Panc1 (cell line): Measurements from ENCODE around the gene SND1. TPM values are rescaled to one million over a fixed set of nuclear protein-coding genes. Genes with fewer than 3 reads are reported as not detected.

Experiments used
- ATAC-seq: fragments of 200-7000 bp; cut with Tn5 transposase; 2 replicates; pipeline ENCODE4 v1.9.1; 2020; ENCODE audit warnings: mild to moderate bottlenecking, moderate library complexity
- BruUV-seq: library from RNA; stranded (reverse); fragments of 400-500 nt; replicated peaks from 2 replicates; lab custom pipeline; 2021; lab: Mats Ljungman, UMichigan
- CTCF ChIA-PET: fragments of 300-600 bp; sonication (Branson Sonifier 250); formaldehyde crosslinking; loops from one replicate; lab custom pipeline; 2022; ENCODE audit warnings: antibody characterized with exemption; lab: Charles Lee
- POLR2A ChIA-PET: fragments of 300-600 bp; sonication (Branson Sonifier 250); formaldehyde crosslinking; loops from one replicate; lab custom pipeline; 2022; ENCODE audit warnings: antibody characterized with exemption; lab: Charles Lee
- DNase-seq: peaks from one replicate; pipeline ENCODE4 v3.0.0-alpha.2; 2010; ENCODE audit warnings: low read depth, low spot score
- H3K27ac ChIP-seq: 2 replicates; pipeline ENCODE4 v1.5.1; 2011; ENCODE audit warnings: mild to moderate bottlenecking, low read length, inconsistent platforms
- H3K27me3 ChIP-seq: fragments of 200-500 bp; sonication (Bioruptor generic); 2 replicates; pipeline ENCODE4 v1.6.0; 2014; ENCODE audit warnings: low read length, inconsistent platforms; ENCODE audit not compliant: control insufficient read depth, insufficient read depth
- H3K36me3 ChIP-seq: fragments of 200-500 bp; sonication (Bioruptor generic); 2 replicates; pipeline ENCODE4 v1.5.1; 2014; ENCODE audit warnings: inconsistent platforms, mild to moderate bottlenecking, low read length, moderate library complexity; ENCODE audit not compliant: control insufficient read depth, insufficient read depth
- H3K4me1 ChIP-seq: 2 replicates; pipeline ENCODE4 v1.5.1; 2011; ENCODE audit warnings: inconsistent platforms, mild to moderate bottlenecking, low read length, moderate library complexity; ENCODE audit not compliant: control insufficient read depth, insufficient read depth
- H3K4me3 ChIP-seq, 2 experiments: 2 replicates each; pipeline ENCODE4 v1.5.1; 2011 to 2012; ENCODE audit warnings: low read depth in 2 of 2, low read length in 2 of 2, mild to moderate bottlenecking in 2 of 2, inconsistent platforms in 1 of 2, moderate library complexity in 1 of 2
- H3K9me3 ChIP-seq: fragments of 200-500 bp; sonication (Bioruptor generic); 2 replicates; pipeline ENCODE4 v1.5.1; 2014; ENCODE audit warnings: low read depth, mild to moderate bottlenecking, inconsistent platforms, low read length, moderate library complexity; ENCODE audit not compliant: control insufficient read depth, insufficient read depth
- POLR2AphosphoS5 ChIP-seq: IDR thresholded peaks from 2 replicates; pipeline ENCODE4 v1.6.1; 2012; ENCODE audit warnings: mild to moderate bottlenecking, low read depth, low read length, moderate library complexity
- SIN3A ChIP-seq: IDR thresholded peaks from 2 replicates; pipeline ENCODE4 v1.6.1; 2012; ENCODE audit warnings: low read depth, mild to moderate bottlenecking, low read length, moderate library complexity, borderline replicate concordance; ENCODE audit not compliant: insufficient read depth
- TCF7L2 ChIP-seq: IDR thresholded peaks from 2 replicates; pipeline ENCODE4 v1.6.1; 2011; ENCODE audit warnings: mild to moderate bottlenecking, low read depth, low read length, inconsistent platforms
- in situ Hi-C: cut with HindIII; loops from 2 replicates; pipeline ENCODE4 v1.10.0; 2016; ENCODE audit warnings: low sequenced_read_pairs, low pct_unique_long_range_greater_than_20kb
- intact Hi-C: fragments of 100-400 bp; cut with micrococcal nuclease; formaldehyde crosslinking; loops from one replicate; pipeline ENCODE4 v1.10.0; 2022; ENCODE audit not compliant: unreplicated experiment
- total RNA-seq: library from RNA; stranded (reverse); gene quantifications from one replicate; pipeline ENCODE4 v1.2.1, GENCODE V29; 2021; ENCODE audit not compliant: unreplicated experiment
- TF ChIP-seq, protein P1 (sequence below): fragments of 450-650 bp; IDR thresholded peaks from 2 replicates; pipeline ENCODE4 v1.5.1; 2017; ENCODE audit warnings: mild to moderate bottlenecking
- TF ChIP-seq, protein P2 (sequence below), 2 experiments: IDR thresholded peaks; 2 replicates each; pipeline ENCODE4 v1.6.1; 2011 to 2012; ENCODE audit warnings: low read depth in 2 of 2, control low read depth in 1 of 2, low read length in 1 of 2, mild to moderate bottlenecking in 1 of 2, moderate library complexity in 1 of 2; ENCODE audit not compliant: insufficient read depth in 1 of 2

Gene SND1
- total RNA-seq, 1 experiment from 2014 or later: 176 TPM

DNA sequence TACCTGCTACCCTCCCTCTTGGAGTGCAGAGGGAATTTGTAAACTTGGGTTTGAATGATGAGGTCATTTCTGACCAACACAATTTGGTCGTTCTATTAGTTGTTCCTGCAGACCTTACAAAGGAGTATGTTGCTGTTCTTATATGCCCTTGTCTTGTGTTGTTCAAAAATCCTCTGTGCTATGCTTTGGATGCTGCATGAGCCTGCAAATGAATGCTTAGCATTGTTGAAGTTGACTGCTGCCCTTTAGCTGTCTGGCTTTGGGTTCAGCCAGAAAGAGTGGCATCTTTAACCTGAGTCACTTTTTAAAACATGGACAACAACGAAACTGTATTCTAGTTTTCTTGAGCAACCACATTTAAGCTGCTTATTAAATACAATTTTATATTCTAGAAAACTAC lies 80.3 kb downstream of the SND1 start:
- Histone ChIP-seq H3K4me1 (no peaks in the 10 kb centered on the region), H3K4me3 (no peak overlapping the region), H3K9me3 (no peaks in the 10 kb centered on the region), H3K36me3 (peaks cover 2% of the 10 kb centered on the region), H3K27me3 (no peaks in the 10 kb centered on the region), H3K27ac (no peak overlapping the region)
- TF ChIP-seq POLR2AphosphoS5: no peak
- TF ChIP-seq, protein P1, sequence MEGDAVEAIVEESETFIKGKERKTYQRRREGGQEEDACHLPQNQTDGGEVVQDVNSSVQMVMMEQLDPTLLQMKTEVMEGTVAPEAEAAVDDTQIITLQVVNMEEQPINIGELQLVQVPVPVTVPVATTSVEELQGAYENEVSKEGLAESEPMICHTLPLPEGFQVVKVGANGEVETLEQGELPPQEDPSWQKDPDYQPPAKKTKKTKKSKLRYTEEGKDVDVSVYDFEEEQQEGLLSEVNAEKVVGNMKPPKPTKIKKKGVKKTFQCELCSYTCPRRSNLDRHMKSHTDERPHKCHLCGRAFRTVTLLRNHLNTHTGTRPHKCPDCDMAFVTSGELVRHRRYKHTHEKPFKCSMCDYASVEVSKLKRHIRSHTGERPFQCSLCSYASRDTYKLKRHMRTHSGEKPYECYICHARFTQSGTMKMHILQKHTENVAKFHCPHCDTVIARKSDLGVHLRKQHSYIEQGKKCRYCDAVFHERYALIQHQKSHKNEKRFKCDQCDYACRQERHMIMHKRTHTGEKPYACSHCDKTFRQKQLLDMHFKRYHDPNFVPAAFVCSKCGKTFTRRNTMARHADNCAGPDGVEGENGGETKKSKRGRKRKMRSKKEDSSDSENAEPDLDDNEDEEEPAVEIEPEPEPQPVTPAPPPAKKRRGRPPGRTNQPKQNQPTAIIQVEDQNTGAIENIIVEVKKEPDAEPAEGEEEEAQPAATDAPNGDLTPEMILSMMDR: no peak
- TF ChIP-seq, protein P2, sequence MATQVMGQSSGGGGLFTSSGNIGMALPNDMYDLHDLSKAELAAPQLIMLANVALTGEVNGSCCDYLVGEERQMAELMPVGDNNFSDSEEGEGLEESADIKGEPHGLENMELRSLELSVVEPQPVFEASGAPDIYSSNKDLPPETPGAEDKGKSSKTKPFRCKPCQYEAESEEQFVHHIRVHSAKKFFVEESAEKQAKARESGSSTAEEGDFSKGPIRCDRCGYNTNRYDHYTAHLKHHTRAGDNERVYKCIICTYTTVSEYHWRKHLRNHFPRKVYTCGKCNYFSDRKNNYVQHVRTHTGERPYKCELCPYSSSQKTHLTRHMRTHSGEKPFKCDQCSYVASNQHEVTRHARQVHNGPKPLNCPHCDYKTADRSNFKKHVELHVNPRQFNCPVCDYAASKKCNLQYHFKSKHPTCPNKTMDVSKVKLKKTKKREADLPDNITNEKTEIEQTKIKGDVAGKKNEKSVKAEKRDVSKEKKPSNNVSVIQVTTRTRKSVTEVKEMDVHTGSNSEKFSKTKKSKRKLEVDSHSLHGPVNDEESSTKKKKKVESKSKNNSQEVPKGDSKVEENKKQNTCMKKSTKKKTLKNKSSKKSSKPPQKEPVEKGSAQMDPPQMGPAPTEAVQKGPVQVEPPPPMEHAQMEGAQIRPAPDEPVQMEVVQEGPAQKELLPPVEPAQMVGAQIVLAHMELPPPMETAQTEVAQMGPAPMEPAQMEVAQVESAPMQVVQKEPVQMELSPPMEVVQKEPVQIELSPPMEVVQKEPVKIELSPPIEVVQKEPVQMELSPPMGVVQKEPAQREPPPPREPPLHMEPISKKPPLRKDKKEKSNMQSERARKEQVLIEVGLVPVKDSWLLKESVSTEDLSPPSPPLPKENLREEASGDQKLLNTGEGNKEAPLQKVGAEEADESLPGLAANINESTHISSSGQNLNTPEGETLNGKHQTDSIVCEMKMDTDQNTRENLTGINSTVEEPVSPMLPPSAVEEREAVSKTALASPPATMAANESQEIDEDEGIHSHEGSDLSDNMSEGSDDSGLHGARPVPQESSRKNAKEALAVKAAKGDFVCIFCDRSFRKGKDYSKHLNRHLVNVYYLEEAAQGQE (IDR thresholded peaks at IDR 0.05; ENCODE audit: insufficient read depth in 1 of 2, low read depth in 2 of 2, low read length in 1 of 2): no peak
- TF ChIP-seq TCF7L2: no peak
- TF ChIP-seq SIN3A: no peak
- ATAC-seq (no peak), DNase-seq (no peak)
- ChIA-PET CTCF (no interaction called here), POLR2A (no interaction called here)
- in situ Hi-C loops: no loop called here
- intact Hi-C loops: no loop called here
- BruUV-seq: no TSS peak

DNA sequence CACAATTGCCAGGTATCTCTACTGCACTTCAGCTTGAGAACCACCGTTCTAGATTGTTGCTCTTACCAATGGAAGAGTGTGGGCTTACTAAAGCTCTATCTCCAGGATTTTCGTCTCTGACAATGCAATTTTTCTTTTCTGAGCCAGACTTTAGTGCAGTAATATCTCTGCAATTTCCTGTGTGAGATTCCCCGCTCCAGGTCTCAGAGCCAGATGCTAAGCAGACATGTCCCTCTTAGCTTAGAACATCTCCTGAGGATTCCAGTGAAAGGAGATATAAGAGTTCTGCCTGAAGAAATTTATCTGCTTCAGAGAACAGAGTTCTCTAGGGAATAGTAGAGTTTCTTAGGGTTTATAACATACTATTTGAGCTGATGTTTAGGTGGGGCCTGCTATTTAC lies 82.0 kb downstream of the SND1 start:
- no peak for DNase-seq
- intact Hi-C loops: no loop called here
- Histone ChIP-seq H3K27me3 (no peaks in the 10 kb centered on the region), H3K4me3 (no peak overlapping the region), H3K9me3 (no peaks in the 10 kb centered on the region), H3K4me1 (no peaks in the 10 kb centered on the region), H3K36me3 (peaks cover 2% of the 10 kb centered on the region), H3K27ac (no peak overlapping the region)
- CTCF ChIA-PET: no interaction called here
- TF ChIP-seq, protein P1: no peak
- TF ChIP-seq SIN3A: no peak
- TF ChIP-seq TCF7L2: no peak
- no peak for TF ChIP-seq POLR2AphosphoS5
- TF ChIP-seq, protein P2 (IDR thresholded peaks at IDR 0.05; ENCODE audit: insufficient read depth in 1 of 2, low read depth in 2 of 2, low read length in 1 of 2): no peak
- in situ Hi-C loops: no loop called here
- POLR2A ChIA-PET: no interaction called here
- no TSS peak for BruUV-seq
- ATAC-seq: no peak
